ENCODE data around the gene RAB11FIP5. TPM values are rescaled to one million over a fixed set of nuclear protein-coding genes. Genes with fewer than 3 reads are reported as not detected.
"Not testable (repeated sequence)": the region's sequence is repeated elsewhere in the genome, so short reads cannot be mapped to it uniquely, and the experiment has no call there.

Gene RAB11FIP5
- total and polyA plus RNA-seq, 8 donors, result 10.1 to 17.6 (median 15.2) TPM

DNA sequence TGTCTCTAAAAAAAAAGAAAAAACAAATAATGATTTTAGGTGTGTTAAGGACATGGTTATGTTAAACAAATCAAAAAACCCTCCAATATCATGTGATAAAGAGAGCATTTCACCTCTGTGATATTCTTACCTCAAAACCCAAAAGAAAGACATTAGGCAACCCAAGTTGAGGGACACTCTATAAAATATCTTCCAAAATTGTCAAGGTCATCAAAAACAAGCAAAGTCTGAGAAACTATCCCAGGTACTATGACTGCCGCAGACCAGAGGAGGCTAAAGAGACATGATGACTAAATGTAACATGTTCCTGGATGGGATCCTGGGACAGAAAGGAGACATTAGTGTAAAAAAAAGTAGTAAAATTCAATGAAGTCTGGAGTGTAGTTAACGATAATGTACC is 45.7 kb downstream of the RAB11FIP5 start:
- 72 to 84% methylated on average over 2 of the region's 2 CpGs for WGBS, 2 donors
- FAIRE-seq, result no peak

GRCh38 chr2:73065070-73065469 is 47.7 kb downstream of the RAB11FIP5 start:
- not testable (repeated sequence) for DNase-seq

More for the DNA sequence above, 45.7 kb downstream of the RAB11FIP5 start:
- Histone ChIP-seq H3K27ac (no peak overlapping the region), H3K4me3 (no peak overlapping the region), H3K9me3 (no peaks in the 10 kb centered on the region), H3K4me1 (peaks cover 0 to 10% (median 0%) of the 10 kb centered on the region in 3 donors), H3K36me3 (no peaks in the 10 kb centered on the region), H3K27me3 (no peaks in the 10 kb centered on the region)
- intact Hi-C loops (cut with DNase I), result no loop called here
- ATAC-seq (no peak), DNase-seq (no peak)
- TF ChIP-seq, protein P1, sequence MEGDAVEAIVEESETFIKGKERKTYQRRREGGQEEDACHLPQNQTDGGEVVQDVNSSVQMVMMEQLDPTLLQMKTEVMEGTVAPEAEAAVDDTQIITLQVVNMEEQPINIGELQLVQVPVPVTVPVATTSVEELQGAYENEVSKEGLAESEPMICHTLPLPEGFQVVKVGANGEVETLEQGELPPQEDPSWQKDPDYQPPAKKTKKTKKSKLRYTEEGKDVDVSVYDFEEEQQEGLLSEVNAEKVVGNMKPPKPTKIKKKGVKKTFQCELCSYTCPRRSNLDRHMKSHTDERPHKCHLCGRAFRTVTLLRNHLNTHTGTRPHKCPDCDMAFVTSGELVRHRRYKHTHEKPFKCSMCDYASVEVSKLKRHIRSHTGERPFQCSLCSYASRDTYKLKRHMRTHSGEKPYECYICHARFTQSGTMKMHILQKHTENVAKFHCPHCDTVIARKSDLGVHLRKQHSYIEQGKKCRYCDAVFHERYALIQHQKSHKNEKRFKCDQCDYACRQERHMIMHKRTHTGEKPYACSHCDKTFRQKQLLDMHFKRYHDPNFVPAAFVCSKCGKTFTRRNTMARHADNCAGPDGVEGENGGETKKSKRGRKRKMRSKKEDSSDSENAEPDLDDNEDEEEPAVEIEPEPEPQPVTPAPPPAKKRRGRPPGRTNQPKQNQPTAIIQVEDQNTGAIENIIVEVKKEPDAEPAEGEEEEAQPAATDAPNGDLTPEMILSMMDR (IDR thresholded peaks at IDR 0.05), result no peak

DNA sequence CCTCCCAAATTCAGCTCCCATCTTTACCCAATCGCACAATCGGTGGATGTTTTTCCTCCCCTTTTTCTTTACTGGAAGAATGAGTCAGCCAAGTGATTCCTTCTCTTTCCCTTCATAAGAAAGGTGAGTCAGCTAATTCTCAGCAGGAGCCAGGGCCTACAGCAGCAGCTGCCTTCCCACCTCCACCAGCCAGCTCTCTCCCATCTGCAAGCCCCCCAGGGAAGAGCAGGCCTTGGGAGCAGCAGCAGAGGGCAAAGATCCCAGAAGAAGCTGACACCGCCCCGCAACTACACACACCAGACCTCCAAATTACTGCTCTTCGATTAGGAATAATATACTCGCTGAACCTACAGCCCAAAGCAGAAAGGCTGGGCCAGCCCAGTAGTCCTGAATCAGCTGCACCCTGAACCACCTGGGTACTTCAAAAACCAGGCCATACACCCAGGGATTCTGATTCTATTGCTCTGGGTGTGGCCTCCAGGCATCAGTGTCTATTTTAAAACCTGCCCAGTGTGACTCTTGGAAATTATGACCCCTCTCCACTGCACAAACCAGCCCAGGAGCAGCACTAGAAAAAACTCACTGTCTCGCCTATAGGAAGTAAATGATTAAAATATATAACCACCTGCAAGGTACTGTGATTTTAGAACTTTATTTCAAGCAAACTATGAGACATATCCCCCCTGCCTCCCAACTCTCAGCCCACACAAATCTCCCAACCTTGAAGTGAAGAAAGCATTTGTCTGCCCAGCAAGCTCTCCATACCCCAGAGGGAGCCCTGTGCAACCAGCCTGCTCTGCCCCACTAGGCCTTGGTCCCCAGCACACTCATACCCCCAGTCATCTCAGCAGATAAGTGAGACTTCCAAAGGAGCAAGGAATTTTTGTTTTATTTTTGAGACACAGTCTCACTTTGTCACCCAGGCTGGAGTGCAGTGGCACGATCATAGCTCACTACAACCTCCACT is 48.6 kb downstream of the RAB11FIP5 start:
- WGBS, 2 donors, result 79 to 85% methylated on average over 8 of the region's 8 CpGs
- H3K4me1 ChIP-seq, result no peaks in the 10 kb centered on the region
- H3K4me3 ChIP-seq, result no peak overlapping the region
- TF ChIP-seq, protein P1 (IDR thresholded peaks at IDR 0.05), result no peak
- no peaks in the 10 kb centered on the region for H3K9me3 ChIP-seq
- H3K36me3 ChIP-seq, result no peaks in the 10 kb centered on the region
- H3K27me3 ChIP-seq, result no peaks in the 10 kb centered on the region
- no peak overlapping the region for H3K27ac ChIP-seq
- DNase-seq (no peak), FAIRE-seq (no peak), ATAC-seq (peak in 3 of 4 donors; percentile 54 to 81 (median 69))
- intact Hi-C loops (cut with DNase I), result no loop called here

More at GRCh38 chr2:73065070-73065469, 47.7 kb downstream of the RAB11FIP5 start:
- H3K27ac ChIP-seq; H3K27me3 ChIP-seq; H3K36me3 ChIP-seq; H3K4me3 ChIP-seq; ATAC-seq; FAIRE-seq; H3K4me1 ChIP-seq; intact Hi-C loops (cut with DNase I); H3K9me3 ChIP-seq: not testable (repeated sequence)
- 97 to 98% methylated on average over 5 of the region's 5 CpGs for WGBS, 2 donors

DNA sequence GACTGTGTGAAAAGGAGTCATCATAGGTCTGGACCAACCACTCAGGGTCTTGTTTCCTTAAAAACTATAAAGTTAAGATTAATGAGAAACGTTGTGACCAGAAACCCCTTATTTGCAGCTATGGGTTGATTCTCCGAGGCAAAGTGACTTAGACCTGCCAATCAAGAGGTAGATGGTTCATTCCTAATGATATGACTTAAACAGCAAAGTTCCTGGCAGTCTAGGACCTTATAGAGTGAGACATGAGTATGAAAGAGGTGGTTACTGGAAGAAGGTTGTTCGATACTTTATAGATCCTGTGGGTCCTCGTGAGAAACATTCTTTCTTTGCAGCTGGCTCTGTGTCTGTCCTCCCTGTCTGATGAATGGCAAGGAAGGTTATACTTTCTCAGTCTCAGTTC is 49.3 kb downstream of the RAB11FIP5 start:
- WGBS, 2 donors, result 54 to 59% methylated on average over 4 of the region's 4 CpGs
- TF ChIP-seq, protein P1 (IDR thresholded peaks at IDR 0.05), result no peak
- H3K4me3 ChIP-seq, result no peak overlapping the region
- no peaks in the 10 kb centered on the region for H3K4me1 ChIP-seq
- H3K9me3 ChIP-seq, result no peaks in the 10 kb centered on the region
- DNase-seq (no peak), FAIRE-seq (no peak), ATAC-seq (no peak)
- intact Hi-C loops (cut with DNase I), result no loop called here
- no peaks in the 10 kb centered on the region for H3K36me3 ChIP-seq
- no peaks in the 10 kb centered on the region for H3K27me3 ChIP-seq
- no peak overlapping the region for H3K27ac ChIP-seq

- peaks cover 0 to 4% (median 0%) of the 10 kb centered on the region in 3 donors for H3K36me3 ChIP-seq
- 91 to 93% methylated on average over 6 of the region's 6 CpGs for WGBS, 2 donors
- no peak for FAIRE-seq
- H3K27me3 ChIP-seq, result no peaks in the 10 kb centered on the region
- intact Hi-C loops (cut with DNase I), result no loop called here
- H3K27ac ChIP-seq, result no peak overlapping the region
- no peaks in the 10 kb centered on the region for H3K9me3 ChIP-seq
- ATAC-seq, result no peak
- TF ChIP-seq, protein P1 (IDR thresholded peaks at IDR 0.05), result no peak
- no peak for DNase-seq
- no peak overlapping the region for H3K4me3 ChIP-seq
- H3K4me1 ChIP-seq, result no peaks in the 10 kb centered on the region
Observed at GRCh38 chr2:73059106-73059505, 53.6 kb downstream of the RAB11FIP5 start.

Measured in pancreas (tissue), 10 donors.